ENCODE data around the gene ZNF324B.

DNA sequence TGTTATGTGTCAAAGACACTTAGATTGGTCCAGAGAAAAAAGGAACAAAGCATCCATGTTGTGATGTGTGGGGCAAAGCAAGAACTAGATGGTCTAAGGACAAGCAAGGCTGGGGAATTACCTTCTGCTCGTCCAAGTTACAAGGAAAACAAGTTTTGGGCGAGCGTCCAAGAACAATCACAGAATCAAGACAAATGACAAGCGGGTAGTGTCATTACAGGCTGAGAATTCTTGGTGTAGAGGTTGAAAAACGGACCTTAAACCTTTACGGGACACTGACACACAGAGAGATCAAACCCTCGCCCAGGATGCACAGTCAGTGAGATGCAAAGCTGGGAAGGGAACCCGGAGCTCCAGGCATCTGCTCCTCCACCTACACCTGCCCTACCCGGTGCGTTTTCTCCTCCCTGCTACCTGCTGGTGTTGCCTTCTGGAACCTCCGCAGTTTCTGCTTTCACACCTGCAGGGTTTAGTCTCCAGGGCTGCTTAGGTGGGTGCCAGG is 515 bp upstream of the ZNF324B start:
- TF ChIP-seq, protein P1, sequence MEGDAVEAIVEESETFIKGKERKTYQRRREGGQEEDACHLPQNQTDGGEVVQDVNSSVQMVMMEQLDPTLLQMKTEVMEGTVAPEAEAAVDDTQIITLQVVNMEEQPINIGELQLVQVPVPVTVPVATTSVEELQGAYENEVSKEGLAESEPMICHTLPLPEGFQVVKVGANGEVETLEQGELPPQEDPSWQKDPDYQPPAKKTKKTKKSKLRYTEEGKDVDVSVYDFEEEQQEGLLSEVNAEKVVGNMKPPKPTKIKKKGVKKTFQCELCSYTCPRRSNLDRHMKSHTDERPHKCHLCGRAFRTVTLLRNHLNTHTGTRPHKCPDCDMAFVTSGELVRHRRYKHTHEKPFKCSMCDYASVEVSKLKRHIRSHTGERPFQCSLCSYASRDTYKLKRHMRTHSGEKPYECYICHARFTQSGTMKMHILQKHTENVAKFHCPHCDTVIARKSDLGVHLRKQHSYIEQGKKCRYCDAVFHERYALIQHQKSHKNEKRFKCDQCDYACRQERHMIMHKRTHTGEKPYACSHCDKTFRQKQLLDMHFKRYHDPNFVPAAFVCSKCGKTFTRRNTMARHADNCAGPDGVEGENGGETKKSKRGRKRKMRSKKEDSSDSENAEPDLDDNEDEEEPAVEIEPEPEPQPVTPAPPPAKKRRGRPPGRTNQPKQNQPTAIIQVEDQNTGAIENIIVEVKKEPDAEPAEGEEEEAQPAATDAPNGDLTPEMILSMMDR (IDR thresholded peaks at IDR 0.05), result no peak
- no peak for TF ChIP-seq POLR2AphosphoS5 (IDR thresholded peaks at IDR 0.05)
